Stimulated activated CD4-positive, alpha-beta T cell treated with anti-CD3 and anti-CD28 coated beads, Interleukin-4, amount 100 ng/mL, for 1 hour (primary cell): ENCODE data around the gene BRINP1.

ENCODE experiments used
- DNase-seq: peaks from one replicate; pipeline ENCODE4 v3.0.0-alpha.2; 2020

The BRINP1 gene

GRCh38 chr9:119273984-119274665 lies 95.1 kb downstream of the BRINP1 start:
- DNase-seq, result no peak

- DNase-seq, result no peak
These were observed 95.8 kb downstream of the BRINP1 start for GRCh38 chr9:119273325-119273904.

DNA sequence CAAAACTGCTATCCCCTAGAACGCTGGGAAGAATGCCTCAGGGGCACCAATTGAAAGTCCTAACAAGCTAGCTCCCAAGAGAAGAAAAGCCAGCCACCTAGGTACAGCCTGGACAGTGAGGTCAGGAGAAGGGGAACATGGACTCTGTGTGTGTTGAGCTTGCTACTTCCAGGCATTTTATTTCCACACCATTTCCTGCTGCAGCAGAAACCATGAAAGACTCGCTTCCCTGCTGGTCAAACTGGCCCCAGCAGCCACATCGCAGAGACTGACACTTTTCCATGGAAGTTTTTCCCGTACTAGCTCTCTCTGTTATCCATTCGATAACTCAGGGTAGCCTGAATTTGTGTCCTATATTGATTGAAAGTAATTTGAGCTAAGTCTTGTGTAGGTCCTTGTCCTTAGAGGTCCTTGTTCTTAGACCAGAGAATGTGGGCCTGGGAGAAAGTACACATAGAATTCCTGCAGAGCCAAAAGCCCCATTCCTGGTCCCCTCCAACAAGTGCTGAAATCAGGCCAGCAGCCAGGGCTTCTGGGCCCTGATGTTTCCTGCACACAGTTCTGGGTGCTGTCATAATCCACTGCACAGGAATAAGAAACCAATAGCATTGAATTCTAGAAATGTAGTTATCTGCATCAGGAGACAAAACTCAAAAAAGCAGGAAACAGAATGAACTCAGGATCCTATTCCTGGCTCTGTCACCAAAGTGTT lies 96.6 kb downstream of the BRINP1 start:
- no peak for DNase-seq

GRCh38 chr9:119268985-119269384 lies 100.2 kb downstream of the BRINP1 start:
- DNase-seq, result no peak

GRCh38 chr9:119264165-119264564 lies 105.1 kb downstream of the BRINP1 start:
- DNase-seq, result no peak

- DNase-seq, result no peak
These were observed 111.6 kb downstream of the BRINP1 start for GRCh38 chr9:119257592-119257991.

GRCh38 chr9:119255116-119255515 lies 114.1 kb downstream of the BRINP1 start:
- DNase-seq, result no peak

DNA sequence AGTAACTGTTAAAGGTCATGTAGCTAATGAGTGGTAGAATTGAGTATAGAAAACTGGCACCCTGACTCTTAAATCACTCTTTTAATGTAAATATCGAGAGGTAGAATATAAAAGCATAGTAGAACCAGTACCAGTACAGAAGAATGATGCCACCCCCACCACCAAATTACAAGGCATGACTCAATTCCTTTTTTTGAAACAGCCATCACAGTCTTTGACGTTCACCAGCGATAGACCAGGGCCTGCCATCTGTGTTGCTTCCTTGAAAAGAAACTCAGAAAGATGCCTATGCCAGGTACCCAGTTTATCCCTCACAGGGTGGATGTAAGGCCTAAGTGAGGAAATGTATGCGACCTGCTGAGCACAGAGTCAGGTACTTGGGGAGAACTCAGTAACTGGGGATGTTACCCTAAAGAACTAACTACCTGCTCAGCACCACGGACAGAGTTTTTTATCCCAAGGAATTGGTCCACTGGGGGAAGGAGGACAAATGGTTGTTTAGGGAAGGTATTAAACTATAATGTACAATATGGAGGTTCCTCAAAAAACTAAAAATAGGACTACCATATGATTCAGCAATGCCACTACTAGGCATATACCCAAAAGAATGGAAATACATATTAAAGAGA lies 116.5 kb downstream of the BRINP1 start:
- DNase-seq, result no peak

DNA sequence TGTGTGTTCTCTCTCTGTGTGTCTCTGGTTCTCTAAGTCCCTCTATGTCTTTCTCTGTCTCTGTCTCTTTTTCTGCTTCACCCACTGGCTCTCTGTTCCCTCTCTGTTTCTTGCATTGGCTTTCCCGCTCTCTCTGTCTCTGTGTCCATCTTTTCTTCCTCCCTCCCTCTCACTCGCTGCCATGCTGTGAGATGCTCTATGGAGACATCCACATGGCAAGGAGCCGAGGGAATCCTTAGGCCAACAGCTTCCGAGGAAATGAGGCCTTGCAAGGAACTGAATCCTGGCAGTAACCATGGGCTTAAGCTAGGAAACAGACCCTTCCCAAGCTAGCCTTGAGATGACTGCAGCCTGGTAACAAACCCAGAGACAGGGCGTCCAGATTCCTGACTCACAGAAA lies 117.3 kb downstream of the BRINP1 start:
- DNase-seq, result no peak

DNA sequence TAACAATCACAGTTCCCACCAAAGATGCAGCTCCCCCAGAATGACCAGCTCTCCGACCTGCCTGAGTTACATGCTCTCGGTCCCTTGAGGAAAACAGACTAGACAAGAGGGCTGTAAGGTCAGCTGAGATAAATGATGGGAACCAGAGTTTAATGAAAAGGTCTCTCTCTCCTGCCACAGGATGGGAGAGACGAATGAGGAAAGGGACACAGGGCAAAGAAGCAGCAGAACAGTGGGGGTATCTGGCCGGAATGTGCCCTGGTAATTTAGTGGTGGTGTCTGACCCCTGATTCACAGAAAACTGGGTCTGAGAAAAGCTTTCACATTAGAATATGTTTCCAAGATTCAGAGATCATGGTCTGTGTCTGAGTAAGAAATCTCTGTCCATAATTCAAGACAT lies 118.5 kb downstream of the BRINP1 start:
- DNase-seq, result no peak

DNA sequence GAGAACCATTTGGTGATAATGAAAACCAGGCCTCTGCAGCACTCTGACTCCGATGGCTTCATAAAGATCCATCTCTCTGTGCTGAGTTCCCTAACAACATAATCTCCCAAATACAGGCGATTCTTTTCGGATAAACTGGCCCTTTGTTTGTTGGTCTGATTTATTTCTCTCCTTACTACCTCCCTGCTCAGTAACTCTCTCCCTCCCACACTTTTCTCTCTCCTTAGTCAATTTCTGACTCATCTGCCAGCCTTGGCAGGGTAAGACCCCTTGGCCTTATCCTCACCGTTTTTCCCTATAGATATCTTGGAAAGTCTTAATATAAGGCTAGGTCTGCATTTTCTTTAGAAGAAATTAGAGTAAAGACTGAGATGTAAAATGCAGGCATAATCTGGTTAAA lies 128.7 kb downstream of the BRINP1 start:
- DNase-seq, result no peak

DNA sequence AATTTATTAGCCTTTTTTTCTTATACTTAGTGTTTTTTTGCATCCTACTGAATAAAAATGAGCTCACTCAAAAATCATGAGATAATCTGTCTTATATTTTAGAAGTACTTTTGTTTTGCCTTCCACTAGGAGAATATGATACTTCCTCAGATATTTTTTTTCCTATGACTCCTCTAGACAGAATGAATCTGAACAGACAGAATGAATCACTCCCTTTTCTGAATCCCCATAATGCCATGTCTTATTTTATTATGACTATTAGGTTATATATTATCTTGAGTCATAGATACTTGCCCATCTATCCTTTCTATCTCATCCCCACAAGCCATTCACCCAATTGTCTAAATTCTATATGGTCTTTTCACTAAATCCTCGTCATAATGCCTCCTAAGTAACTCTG lies 134.6 kb downstream of the BRINP1 start:
- no peak for DNase-seq

GRCh38 chr9:119227422-119227821 lies 141.8 kb downstream of the BRINP1 start:
- no peak for DNase-seq

DNA sequence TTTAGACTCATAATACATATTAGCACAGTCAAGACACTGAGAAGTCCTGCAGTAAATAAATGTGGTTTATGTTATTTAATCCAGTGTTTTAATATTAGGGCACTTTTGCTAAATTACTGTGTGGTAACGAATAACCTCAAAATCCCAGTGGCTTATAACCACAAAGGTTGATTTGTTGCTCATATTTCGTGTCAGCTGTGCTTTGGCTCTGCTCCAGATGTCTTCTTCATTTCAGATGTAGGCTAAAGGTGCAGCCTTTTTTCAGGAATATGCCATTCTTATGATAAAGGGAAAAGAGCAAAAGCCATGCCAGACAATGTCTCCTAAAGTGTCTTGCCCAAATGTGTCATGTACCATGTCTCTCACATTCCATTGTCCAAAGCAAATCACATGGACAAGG lies 144.8 kb downstream of the BRINP1 start:
- no peak for DNase-seq

GRCh38 chr9:119221276-119221675 lies 148.0 kb downstream of the BRINP1 start:
- DNase-seq, result no peak

GRCh38 chr9:119218293-119218692 lies 150.9 kb downstream of the BRINP1 start:
- no peak for DNase-seq

DNA sequence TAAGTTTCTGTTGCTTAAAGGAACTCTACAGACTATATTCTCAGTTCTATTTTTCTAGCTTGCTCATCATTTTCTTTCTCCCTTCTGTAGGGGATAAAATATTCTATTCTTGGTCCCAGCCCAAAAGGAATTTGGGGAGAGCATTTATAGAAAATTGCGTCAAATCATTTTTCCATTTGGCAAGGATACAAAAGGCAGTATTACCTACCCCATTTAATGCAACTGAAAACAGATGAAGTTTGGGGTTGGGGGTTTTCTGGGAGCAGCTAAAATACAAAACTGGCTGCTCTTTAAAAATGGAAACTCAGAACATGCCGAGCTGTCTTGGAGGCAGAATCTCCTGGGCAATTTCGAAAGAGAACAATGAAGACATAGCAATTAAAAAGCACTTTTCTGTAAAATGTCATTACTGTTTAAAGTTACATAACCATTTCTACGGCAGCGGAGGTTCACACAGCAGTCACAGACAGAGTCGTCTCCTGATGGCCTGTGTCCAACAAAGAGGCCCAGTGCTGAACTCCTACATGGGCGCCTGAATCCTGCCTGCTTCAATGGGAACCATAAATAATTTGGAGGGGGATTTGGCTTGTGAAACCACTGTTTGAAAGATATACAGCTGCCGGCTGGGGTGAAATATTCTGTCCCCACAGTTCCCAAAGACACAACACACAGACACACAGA lies 152.4 kb downstream of the BRINP1 start:
- no peak for DNase-seq

DNA sequence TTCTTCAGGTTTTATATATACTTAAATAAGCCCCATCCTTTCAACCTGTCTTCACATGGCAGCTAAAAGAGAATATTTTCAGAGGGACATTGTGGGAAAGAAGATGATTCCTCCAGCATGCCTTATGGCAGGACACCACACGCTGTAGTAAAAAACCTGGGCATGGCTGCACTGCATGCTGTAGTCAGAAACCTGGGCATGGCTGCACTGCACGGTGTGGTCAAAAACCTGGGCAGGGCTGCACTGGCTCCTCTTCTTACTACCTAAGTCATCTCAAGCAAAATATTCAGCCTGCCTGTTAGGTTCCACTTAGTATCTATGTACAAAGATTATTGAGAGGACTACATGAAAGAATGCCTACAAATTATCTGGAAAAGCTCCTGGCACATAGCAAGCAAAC lies 153.6 kb downstream of the BRINP1 start:
- no peak for DNase-seq

GRCh38 chr9:119213471-119213870 lies 155.8 kb downstream of the BRINP1 start:
- DNase-seq, result no peak

DNA sequence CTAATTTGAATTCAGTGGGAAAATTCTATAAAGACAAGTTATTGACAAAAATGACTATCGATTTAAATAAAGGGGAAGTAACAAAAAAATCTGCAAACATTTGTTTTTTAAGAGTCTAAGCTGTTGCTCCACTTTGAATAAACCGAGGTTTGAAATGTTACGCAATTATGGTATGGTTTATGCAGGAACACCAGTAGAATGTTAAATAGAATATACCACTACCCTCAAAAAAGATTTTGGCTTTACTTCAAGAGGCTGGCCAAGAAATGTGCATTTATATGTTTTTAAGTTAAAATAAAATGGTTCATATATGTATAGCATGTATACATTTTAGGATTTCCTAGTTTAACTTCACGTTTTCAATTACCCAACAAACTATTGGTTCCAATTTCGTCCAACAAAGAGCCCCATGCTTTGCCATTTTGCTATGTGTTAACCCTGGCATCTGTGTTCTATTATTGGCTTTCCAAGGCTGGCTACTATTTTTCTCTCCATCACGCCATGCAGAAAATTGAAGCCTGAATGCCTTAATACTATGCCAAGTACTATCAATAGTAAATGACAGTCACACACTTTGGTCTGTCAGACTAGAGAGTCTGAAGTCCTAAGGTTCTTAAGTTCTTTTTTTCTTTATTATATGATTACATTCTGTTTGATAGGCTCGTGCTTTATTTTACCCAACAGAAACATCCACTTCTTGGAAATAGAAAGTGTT lies 171.2 kb downstream of the BRINP1 start:
- DNase-seq, result no peak

GRCh38 chr9:119195521-119195920 lies 173.7 kb downstream of the BRINP1 start:
- no peak for DNase-seq

DNA sequence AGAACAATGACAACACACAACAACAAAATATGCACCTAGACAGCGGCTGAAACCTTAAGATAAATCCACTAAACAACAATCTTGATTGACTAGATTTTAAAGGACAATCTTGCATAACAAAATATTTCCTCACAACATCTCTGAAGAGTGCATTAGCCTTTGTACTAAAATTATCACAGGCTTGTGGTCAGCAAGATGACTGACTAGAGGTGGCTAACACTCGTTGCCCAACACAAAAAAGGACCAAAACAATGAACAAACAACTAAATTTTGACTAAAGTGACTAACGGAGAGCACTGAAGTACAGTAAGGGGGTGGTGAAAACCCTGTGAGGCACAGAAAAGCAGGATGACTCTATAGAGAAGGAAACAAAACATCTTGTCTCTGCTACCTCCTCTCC lies 183.9 kb downstream of the BRINP1 start:
- no peak for DNase-seq
